Forelimb muscle (tissue), 1 donor: ENCODE results near the gene MACROH2A2. TPM values are rescaled to one million over a fixed set of nuclear protein-coding genes. Genes with fewer than 3 reads are reported as not detected.
"Not testable (repeated sequence)": the region's sequence is repeated elsewhere in the genome, so short reads cannot be mapped to it uniquely, and the experiment has no call there.

ENCODE experiments used
- DNase-seq: peaks from one replicate; pipeline ENCODE4 v3.0.0-alpha.2; 2013; ENCODE audit warnings: low read depth
- polyA plus RNA-seq: library from polyadenylated mRNA; unstranded; fragments of 120-200 nt; gene quantifications from one replicate; pipeline ENCODE4 v1.2.1, GENCODE V29; 2013; ENCODE audit not compliant: insufficient read length

MACROH2A2 gene
- polyA plus RNA-seq, 1 donor, result 21.2 TPM

DNA sequence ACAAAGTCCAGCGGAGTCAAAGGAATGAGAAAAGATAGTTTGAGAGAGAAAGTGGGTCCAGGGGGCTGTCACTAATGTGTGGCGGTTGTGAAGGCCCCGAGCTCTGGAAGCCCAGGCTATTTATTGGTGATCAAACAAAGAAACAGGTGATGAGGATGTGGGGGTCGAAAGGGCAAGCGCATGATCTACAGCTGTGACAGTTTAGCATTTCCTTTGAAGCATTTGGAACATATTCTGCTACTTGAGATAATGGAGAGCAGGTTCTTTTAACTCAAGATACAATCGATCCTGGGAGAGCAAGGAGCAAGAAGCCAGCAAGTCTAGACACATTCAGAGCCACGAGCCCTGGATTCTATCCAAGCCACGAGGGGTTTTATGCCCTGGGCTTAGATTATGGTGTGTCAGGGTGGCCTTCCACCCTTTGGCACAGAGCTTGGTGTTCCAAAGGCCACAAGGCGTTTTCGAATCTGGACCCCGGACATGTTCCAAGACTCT lies 48.5 kb downstream of the MACROH2A2 start:
- DNase-seq, result not testable (repeated sequence)

DNA sequence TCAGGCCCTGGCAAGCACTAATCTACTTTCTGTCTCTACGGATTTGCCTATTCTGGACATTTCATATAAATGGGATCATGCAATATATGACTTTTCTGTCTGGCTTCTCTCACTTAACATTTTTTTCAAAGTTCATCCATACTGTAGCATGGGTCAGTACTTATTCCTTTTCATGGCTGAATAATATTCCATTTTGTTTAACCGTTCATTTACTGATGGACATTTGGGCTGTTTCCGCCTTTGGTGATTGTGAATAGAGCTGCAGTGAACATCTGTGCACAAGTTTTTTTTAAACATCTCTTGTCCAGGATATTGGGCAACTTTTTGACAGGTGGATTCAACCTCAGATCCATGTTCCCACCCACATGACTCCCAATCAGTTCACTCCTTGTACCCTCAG lies 49.0 kb downstream of the MACROH2A2 start:
- DNase-seq, result no peak

DNA sequence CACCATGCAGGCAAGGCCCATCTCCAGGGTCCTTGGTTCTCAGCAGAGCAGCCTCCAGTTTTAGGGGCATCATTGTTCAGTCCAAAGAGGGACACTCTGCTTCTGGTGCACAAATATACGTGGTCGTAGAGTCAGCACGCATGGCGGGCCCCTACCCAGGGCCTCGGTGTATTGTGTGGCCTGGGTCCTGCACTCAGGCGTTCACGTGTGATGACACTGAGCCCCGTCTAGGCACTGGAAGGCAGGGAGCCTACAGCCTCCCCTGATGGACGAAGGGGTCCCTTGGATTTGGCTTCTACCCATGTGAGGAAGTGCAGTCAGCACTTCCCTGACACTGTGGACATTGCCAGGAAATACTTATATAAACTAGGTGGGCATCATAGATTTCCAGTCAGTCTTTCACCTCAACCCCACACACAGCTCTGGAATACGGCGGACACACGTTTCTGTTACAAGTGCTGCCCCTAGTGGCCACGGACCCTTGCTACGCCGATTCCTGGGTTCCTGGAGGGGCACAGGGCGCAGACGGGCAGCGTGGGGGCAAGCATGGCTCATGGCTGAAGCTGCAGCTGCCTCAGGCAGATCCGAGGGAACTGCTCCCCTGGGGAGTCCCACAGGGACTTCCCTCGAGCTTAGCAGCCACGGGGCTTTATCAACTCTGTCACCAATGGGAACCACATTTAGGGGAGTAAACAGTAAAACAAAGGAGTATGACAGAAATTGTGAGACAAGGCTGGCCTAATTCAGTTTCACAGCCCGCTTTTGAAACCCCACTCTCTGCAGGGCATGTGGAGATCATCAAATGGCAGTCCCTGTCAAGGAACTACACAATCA lies 54.5 kb downstream of the MACROH2A2 start:
- DNase-seq, result no peak

DNA sequence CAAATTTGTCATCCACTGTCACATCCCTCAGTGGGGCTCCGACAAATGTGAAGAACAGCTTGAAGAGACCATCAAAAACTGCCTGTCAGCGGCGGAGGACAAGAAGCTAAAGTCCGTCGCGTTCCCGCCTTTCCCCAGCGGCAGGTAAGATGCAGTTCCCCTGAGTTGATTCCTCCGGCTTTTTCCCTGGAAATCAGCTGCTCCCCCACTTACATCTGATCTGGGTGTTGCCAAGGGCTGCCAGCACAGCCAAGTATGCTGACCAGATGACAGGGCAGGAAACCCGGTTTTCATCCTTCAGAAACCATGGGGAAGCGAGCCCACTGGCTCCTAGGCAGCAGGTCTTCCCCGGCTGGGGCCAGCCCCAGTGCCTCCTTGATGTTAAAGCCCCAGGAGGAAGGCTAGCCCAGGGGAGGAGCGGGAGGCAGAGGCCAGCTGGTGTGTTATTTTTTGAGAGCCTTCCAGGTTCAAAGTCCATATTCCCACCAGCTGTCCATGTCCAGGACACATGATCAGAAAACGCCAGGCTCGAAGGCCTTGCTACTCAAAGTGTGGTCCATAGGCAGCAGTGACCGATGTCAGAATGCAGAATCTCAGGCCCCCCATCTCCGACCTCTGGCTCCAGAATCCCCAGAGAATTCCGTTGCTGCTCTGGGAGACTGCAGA lies 56.6 kb downstream of the MACROH2A2 start:
- no peak for DNase-seq

DNA sequence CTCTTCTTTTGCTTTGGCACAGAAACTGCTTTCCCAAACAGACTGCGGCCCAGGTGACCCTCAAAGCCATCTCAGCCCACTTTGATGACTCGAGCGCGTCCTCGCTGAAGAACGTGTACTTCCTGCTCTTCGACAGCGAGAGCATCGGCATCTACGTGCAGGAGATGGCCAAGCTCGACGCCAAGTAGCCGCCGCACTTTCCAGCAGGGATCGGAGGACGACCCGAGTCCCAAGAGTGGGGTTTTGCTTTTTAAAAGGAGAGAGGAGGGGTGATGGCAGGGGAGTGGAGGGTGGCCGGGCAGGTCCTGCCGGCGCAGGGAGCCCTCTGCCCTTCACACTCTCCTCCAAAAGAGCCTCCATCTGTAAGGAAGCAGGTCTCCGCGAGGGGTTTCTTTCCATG lies 58.9 kb downstream of the MACROH2A2 start:
- no peak for DNase-seq

DNA sequence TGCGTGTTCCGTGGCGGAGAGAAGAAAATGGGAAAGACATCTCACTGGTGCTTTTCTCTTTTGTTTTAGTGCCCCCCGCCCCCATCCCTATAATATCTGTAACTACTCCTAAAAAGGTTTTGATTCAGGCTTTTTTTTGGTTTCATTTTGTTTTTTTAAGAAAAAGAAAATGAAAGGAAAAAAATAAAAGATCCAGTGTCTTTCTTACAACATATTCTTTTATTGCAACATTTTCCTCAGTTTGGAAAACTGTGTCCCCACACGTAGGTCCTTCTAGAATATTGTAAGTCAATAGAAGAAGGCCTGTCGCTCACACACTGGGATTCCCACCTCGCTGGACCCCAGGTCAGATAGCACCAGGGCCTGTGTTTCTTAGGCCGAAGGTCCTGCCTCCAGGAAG lies 59.4 kb downstream of the MACROH2A2 start:
- DNase-seq, result no peak

DNA sequence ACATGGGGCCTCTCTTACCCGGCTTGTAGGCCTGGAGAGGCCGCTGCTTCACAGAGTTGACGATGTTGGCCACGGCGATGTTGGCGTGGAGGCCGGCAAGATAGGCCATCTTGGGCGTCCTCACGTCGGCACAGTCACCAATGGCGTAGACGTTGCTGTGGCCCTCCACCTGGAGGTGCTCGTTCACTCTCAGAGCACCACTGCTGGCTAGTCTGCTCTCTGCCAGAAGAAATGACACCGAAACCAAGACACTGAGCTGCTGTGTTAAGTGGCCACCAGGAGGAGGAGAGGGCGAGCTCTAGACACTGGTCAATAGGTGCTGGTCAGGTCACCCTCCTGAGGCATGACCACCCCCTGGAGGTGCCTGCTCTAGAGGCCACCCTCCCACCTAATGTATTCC lies 62.3 kb downstream of the MACROH2A2 start:
- no peak for DNase-seq

DNA sequence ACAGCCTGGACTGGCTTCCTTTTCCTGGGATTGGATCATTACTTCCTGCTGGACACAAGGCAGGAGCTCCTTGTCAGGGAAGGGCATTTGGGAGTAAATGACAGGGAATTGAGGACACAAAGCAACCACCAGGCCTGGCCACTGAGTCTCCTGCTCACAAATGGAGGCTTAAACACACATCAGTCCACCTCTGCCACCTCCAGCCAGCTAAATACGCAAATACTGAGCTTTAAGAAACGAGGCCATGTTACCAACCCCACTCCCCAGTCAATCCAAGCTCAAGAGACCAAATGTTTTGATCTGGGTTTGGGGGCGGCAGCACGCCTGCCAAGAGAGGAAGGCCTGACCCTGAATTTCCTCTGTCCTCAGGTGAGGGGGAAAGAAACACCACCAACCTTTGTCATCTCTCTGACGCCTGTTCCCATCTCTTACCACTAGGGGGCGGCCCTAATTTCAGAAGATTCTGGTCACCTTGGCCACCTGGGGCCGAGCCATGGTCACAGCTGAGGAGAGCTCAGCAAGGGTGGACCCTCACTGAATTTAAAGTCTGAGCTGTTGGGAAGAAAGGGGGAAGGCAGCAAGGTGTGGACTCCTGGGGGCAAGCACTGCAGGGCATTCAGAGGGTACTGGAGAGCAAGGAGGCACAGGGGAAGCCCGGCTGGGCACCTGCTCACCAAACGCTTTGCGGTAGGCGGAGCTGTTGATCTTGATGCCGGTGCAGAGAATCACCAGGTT lies 63.5 kb downstream of the MACROH2A2 start:
- DNase-seq, result no peak

DNA sequence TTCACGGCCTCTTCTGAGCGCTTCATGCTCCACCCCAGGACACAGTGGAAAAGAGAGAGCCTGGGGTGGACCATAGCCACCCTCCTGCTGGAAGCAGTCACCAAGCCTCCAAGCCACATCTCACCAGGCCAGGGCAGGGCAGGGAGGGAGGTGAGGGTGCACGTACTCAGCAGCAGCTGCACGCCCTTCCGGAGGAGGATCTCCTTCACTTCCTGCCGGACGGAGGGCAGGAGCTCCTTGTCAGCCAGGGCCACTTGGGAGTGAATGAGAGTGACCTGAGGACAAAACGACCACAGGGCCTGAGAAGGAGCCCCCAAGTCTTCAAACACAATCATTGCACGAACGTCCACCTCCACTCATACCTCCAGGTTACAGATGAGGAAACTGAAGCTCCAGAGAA lies 65.0 kb downstream of the MACROH2A2 start:
- DNase-seq, result no peak

DNA sequence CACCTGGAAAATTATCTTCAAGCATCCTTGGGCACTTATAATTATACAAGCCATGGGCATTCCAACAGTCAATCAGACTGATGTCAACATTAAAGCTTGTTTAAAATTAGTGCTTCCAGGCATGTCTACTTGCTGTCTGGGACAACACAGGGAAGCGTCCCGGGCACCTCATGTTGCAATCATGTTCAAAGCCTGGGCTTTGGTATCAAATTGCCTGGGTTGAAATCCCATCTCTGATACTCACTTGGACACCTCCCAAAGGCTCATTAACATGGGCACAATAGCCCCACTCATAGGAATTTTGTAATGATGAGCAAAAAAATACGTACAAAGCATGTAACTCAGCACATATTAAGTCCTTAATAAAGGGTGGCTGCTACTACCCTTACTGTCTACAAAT lies 65.5 kb downstream of the MACROH2A2 start:
- no peak for DNase-seq

DNA sequence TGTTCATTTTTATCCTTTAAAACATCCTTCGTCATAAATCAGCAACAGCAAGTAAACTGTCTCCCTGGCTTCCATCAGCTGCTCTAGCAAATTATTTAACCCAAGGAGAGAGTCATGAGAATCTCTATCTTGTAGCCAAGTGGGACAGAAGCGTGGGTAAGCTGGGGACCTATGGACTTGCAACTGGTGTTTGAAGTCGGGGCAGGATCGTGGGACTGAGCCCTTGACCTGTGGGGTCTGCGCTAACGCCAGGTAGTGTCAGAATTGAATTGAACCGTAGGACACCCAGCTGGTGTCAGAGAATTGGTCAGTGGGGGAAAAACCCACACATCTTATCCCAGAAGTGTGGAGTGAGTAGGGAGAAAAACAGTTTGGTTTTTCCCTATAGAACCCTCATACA lies 66.6 kb downstream of the MACROH2A2 start:
- no peak for DNase-seq

DNA sequence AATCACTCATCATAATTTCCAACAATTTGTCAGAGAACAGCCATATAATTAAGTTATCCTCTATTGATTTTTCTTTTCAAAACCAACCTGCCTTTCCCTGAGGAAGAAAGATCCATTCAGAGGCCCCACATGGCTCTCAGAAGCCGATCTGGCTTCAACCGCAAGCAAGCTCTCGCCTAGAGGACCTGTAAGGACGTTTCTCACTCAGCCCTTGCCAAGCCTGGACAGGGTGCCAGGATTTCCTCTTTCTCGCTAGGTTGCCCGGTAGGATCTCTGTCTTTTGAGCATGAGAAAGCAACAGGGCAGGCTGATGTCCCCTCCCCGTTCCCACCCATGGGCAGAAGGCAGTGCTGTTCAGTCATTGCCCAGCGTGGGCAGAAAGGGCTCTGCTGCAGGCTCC lies 67.0 kb downstream of the MACROH2A2 start:
- DNase-seq, result no peak

DNA sequence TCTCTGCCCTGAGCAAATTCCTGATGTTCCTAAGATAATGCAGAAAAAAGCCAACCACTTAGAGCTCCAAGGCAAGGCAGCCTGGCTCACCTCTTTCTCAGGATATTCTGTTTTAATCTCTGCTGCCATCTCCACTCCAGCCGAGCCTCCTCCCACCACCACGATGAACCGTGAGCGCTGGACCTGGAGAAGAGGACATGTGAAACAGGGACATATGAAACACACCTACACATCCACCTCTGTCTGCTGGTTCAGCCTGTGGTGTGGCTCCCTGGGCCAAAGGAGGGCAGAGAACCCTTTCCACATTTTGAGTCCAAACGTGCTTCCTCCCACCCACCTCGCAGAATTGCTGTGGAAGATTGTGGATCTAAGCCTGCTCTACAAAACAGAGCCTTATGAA lies 67.8 kb downstream of the MACROH2A2 start:
- no peak for DNase-seq

DNA sequence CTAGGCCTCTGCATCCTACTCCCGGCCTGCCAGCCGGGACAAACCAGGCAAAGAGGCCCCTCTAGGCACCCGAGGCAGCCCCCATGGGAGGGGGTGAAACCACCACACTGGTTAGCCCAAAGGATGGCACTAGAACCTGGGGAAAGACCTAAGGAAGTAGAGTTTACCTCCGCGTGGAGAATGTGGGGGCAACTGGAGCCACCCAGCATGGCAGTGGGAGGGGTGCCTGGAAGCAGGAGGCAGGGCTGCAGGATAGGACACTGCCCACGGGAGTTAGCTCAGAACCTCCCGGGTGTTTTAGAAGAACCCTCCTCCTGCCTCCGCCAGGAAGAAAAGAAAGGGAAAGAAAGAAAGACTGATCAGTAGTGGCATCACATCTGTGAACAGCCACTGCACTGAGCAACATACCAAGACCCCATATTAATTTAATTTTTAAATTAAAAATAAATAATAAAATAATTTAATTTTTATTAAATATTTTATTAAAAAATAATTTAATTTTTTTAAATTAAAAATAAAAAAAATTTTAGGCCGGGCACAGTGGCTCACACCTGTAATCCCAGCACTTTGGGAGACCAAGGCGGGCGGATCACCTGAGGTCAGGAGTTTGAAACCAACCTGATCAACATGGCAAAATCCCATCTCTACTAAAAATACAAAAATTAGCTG lies 68.8 kb downstream of the MACROH2A2 start:
- no peak for DNase-seq

DNA sequence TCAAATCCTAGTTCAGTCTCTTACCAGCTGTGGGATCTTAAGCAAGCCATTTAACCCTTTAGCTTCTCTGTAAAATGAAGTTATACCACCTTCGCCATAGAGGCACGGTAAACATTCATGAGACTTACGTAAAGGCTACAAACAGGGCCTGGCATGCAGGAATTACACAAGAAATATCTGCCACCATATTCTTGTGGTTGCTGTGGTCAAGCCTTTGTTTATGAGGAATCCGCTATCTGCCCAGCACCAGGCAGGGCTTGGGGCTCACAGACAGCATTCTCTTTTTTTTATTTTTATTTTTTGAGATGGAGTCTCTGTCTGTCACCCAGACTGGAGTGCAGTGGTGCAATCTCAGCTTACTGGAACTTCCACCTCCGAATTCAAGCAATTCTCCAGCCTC lies 70.1 kb downstream of the MACROH2A2 start:
- no peak for DNase-seq

DNA sequence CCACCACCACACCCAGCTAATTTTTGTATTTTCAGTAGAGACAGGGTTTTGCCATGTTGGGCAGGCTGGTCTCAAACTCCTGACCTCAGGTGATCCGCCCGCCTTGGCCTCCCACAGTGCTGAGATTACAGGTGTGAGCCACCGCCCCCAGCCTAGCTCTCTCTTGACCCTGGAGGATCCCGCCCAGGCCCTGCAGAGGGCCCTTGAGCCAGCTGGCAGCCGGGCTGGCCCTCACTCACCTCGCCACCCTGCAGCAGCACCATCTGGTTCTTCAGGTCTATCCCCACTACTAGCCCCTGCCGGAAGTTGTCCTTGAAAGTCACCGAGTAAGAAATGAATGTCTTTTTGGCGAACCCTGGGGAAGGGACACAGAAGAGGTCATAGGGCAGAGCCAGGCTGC lies 70.5 kb downstream of the MACROH2A2 start:
- DNase-seq, result not testable (repeated sequence)

DNA sequence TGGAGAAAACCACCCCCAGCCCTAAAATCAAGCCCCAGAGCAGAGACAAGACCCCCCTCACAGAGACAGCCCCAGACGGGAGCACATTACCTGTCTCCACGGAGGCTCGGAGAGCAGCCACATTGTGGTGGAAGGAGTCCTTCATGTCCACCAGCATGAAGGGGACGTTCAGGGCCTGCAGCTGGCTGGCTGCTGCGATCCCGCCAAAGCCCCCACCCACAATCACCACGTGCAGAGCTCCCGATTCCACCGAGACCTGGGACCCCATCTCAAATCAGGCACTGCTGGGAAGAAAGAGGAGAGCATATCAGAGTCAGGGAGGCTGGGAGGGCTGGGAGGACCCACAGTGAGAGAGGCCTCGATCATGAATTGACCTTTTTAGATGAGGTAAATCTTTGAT lies 71.2 kb downstream of the MACROH2A2 start:
- no peak for DNase-seq

DNA sequence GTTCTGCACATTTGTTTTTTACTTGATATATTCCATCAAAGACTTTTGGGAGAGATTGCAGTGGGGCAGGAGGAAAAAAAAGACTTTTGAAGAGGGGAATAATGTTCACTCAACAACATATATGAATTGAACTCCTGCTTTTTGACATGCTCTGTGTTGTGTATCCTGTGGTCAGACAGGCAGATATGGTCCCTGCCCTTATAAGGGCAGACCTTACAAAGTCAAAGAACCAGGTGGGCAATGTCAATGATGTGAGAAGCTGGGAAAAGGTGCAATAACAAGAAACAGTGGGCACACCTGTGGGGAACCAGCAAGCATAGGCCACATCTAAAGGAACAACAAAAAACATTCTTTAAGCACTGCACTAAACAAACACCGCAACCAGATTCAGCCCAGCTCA lies 71.8 kb downstream of the MACROH2A2 start:
- no peak for DNase-seq

DNA sequence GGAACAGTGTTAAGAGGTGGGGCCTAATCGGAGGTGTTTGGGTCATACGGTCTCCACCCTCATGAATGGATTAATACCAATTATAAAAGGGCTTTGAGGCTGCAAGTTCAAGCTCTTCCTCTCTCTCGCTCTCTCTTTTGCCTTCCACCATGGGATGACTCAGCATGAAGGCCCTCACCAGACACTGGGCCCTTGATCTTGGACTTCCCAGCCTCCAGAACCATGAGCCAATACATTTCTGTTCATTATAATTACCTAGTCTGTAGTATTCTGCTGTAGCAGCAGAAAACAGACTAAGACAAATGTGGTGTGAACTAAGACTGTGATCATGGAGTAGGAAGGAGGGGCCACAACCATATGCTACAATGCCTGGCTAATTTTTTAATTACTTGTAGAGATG lies 72.3 kb downstream of the MACROH2A2 start:
- DNase-seq, result no peak

DNA sequence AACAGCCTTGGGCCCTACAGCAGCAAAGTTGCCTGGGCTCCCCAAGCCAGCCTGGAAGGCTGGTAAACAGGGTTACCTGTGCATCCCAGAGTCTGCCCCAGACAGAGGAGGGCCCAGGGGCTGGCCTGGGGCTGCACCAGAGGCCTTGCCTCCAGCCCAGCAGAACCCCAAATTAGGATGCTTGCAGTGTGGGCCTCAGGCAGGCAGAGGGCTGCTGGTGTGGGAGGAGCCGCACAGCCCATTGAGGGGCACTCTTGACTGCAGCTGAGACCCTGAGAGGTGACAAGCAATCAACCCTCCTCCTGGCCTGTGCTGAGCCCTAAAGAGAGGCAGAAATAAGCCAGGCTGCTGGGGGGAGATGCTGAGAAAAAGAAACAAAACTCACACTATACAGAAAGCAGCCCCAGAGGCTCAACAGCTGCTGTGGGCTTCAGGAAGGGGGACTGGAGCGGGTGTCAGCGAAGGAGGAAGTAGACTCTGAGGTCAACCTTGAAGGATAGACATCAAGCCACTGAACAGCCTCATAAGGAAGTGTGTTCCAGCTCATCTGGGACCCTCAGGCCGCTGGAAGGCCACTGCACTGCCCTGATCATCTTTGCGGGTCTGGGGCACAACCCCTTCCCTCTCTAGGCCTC lies 73.4 kb downstream of the MACROH2A2 start:
- no peak for DNase-seq

DNA sequence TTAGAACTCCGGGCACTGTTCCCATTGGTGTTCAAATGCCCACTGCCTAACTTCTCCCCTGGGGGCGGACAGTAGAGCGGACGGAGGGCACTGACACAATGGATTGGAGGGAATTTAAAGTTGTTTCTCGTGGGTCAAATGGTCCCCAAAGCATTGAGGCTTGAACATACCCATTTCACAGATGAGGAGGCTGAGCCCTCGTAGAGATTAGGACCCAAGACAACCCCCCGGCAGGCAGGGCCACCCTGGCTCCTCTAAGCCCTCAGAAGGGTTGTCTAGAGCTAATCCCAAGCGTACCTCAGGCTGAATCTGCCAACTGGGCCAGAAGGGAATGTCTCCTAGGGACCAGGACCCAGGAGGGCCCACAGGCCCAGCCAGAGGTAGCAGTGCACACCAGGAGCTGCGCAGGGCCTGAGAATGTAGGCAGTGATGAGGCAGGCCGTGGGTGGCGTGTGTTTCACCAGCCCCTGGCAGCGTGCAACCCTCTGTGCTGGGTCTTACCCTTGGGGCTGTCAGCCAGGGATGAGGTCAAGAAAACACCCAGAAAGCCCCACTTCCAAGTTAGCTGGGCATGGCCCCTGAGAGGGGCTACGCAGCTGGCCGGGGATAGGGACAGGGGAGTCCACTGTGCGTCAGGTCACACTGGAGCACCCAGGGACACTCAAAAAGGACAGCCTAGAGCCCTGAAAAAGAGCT lies 74.2 kb downstream of the MACROH2A2 start:
- no peak for DNase-seq
